PC-9 (cell line): ENCODE results near the gene PIAS1.

ENCODE experiments used
- CTCF ChIP-seq: fragments of 200-600 bp; sonication (generic); conservative IDR thresholded peaks from 2 replicates; pipeline ENCODE4 v1.6.1; 2017; ENCODE audit warnings: mixed run types, antibody characterized with exemption, mild to moderate bottlenecking, moderate library complexity
- EZH2 ChIP-seq: fragments of 200-600 bp; sonication (generic); IDR thresholded peaks from 2 replicates; pipeline ENCODE4 v1.8.0; 2017; ENCODE audit warnings: antibody characterized with exemption, low read depth

GRCh38 chr15:68106656-68107055 lies 52.5 kb downstream of the PIAS1 start:
- TF ChIP-seq CTCF = no peak
- no peak for TF ChIP-seq EZH2
